22Rv1 (cell line): ENCODE results near the gene DRD4.
"Not testable (repeated sequence)": the region's sequence is repeated elsewhere in the genome, so short reads cannot be mapped to it uniquely, and the experiment has no call there.

Experiments used
- H3K27ac ChIP-seq: fragments of 450-650 bp; 2 replicates; pipeline ENCODE4 v1.5.1; 2017
- ZFX ChIP-seq: fragments of 450-650 bp; IDR thresholded peaks from 2 replicates; pipeline ENCODE4 v1.6.1; 2017; ENCODE audit warnings: antibody characterized with exemption, borderline replicate concordance
- TF ChIP-seq, protein P1 (sequence below): fragments of 450-650 bp; IDR thresholded peaks from 2 replicates; pipeline ENCODE4 v1.5.1; 2017; ENCODE audit warnings: mild to moderate bottlenecking

The DRD4 gene

DNA sequence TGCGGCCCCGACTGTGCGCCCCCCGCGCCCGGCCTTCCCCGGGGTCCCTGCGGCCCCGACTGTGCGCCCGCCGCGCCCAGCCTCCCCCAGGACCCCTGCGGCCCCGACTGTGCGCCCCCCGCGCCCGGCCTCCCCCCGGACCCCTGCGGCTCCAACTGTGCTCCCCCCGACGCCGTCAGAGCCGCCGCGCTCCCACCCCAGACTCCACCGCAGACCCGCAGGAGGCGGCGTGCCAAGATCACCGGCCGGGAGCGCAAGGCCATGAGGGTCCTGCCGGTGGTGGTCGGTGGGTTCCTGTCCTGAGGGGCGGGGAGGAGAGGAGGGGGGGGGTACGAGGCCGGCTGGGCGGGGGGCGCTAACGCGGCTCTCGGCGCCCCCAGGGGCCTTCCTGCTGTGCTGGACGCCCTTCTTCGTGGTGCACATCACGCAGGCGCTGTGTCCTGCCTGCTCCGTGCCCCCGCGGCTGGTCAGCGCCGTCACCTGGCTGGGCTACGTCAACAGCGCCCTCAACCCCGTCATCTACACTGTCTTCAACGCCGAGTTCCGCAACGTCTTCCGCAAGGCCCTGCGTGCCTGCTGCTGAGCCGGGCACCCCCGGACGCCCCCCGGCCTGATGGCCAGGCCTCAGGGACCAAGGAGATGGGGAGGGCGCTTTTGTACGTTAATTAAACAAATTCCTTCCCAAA, 3.1 kb downstream of the DRD4 start:
- TF ChIP-seq ZFX: no peak
- TF ChIP-seq, protein P1, sequence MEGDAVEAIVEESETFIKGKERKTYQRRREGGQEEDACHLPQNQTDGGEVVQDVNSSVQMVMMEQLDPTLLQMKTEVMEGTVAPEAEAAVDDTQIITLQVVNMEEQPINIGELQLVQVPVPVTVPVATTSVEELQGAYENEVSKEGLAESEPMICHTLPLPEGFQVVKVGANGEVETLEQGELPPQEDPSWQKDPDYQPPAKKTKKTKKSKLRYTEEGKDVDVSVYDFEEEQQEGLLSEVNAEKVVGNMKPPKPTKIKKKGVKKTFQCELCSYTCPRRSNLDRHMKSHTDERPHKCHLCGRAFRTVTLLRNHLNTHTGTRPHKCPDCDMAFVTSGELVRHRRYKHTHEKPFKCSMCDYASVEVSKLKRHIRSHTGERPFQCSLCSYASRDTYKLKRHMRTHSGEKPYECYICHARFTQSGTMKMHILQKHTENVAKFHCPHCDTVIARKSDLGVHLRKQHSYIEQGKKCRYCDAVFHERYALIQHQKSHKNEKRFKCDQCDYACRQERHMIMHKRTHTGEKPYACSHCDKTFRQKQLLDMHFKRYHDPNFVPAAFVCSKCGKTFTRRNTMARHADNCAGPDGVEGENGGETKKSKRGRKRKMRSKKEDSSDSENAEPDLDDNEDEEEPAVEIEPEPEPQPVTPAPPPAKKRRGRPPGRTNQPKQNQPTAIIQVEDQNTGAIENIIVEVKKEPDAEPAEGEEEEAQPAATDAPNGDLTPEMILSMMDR: no peak
- no peak overlapping the region for H3K27ac ChIP-seq

DNA sequence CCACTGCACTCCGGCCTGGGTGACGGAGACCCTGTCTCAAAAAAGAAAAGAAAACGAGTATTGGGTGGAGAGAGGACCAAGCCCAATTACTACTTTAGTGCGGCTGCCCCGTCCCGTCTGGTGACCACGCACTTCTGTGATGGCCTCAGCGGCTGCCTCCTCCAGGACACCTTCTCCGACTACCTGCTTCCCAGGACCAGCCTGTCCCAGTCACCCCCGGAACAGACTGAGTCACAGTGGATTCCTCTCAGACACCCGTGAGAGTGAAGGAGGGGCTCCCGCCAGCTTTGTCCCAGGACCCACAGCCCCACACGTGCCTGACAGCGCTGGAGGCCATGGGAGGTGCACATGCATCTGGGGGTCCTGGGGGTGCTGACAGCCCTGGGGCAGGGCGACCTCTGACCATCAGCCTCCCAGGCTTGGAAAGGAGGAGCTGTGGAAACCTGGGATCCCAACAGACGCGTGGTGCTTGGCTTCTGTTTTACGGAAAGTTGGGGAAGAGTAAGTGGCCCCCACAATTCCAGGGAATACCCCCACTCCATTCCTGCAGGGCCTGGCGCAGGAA, 4.8 kb downstream of the DRD4 start:
- no peak overlapping the region for H3K27ac ChIP-seq
- TF ChIP-seq, protein P1: no peak
- TF ChIP-seq ZFX: no peak

DNA sequence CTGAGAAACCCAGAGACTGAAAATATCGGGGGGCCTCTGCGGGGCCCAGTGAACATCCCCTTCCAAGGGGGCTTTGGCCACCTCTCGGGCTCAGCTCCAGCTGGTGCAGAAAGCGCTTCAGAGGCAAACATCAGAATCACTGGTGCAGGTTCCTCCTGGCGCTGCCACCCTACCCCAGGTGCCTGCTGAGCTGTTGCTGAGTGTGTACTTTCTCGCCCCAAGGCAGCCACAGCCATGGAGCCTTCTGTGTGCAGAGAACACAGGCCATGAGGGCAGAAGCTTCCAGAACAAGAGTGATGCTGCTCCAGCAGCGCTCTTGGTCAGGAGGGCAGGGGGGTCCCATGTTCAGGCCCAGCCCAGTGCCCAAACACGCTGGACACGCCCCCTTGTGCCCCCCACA, 6.3 kb downstream of the DRD4 start:
- peak overlapping the region; percentile 55 for H3K27ac ChIP-seq
- TF ChIP-seq, protein P1: no peak
- no peak for TF ChIP-seq ZFX

DNA sequence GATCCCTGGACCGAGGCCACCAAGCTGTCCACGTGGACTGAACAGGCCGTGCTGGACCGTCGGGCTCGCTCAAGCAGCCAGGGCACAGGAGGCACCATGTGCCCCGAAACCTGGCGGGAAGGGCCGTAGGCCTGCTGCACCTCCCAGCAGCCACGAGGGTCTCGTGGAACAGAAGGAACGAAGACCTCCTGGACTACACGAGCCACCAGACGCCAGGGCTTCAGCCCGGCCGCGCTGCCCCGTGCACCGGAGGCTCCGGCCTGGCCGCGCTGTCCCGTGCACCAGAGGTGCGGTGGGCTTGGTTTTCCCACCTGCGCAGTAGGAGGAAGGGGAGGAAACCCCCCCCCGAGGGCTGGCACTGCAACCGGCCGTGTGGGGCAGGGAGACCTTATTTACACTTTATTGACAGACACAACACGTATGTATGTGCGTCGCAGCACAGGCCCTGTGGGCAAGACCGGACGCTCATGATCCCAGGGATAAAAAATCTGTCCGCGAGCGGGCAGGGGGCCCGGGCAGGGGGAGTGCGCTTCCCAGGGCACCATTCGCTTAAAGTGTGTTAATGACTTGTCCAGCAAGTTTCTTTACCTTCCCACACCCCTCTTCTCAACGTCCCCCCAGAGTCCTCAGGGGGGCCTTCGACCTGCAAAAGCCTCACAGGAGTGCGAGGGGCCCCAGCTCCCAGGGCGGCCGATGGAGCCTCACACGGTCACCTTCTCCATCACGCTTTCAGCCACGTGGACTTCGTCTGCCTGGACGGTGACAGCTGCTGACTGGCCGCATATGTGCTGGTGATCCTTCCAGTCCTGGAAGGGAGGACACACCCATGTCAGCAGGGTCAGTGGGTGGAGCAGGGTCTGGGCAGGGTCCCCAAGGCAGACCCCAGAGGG, 7.0 kb downstream of the DRD4 start:
- TF ChIP-seq ZFX: no peak
- TF ChIP-seq, protein P1: no peak
- peak overlapping the region; percentile 55 for H3K27ac ChIP-seq

DNA sequence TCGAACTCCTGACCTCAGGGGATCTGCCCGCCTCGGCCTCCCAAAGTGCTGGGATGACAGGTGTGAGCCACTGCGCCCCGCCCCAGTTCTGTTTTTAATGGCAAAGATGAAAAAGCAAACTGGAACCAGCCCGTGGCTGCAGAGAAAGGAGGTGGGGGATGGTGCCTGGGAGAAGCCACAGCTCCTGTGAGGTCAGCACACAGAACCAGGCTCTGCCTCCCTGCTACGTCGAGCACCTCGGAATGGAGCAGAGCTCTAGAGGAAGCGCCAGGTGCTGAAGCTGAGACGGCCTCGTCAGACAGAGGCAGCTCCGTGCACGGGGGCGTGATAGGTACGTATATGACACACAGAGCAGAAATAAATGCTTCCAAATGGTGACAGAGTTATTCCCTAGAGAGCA, 8.5 kb downstream of the DRD4 start:
- TF ChIP-seq ZFX: no peak
- TF ChIP-seq, protein P1: no peak
- no peak overlapping the region for H3K27ac ChIP-seq

DNA sequence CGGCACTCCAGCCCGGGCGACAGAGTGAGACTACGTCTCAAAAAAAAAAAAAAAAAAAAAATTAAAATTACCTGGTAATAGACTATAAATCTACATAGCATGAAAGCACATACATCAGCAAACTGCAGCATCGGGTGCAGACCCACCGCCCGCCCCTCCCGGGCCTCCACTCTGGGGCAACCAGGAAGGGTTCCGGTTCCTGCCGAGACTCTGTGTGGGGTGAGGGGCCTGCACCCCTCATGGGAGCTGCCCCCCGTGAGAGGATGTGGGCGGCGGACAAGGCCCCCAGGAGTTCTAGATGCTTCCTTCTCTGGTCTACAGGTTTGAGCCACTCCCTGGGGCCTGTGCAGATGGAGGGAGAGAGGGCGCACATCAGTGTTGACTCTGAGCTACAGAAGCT, 9.1 kb downstream of the DRD4 start:
- H3K27ac ChIP-seq: no peak overlapping the region
- TF ChIP-seq, protein P1: no peak
- TF ChIP-seq ZFX: no peak

DNA sequence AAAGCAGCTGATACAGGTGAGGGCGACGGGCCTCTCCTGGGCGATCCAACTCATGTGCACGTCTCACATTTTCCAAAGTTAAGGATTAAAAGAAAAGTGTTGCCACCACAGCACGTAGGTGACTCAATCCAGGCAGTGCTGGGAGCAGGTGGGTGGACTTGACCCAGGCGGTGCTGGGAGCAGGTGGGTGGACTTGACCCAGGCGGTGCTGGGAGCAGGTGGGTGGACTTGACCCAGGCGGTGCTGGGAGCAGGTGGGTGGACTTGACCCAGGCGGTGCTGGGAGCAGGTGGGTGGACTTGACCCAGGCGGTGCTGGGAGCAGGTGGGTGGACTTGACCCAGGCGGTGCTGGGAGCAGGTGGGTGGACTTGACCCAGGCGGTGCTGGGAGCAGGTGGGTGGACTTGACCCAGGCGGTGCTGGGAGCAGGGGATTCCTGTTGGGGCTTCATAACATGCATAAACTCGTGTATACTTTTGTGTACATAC, 10.6 kb downstream of the DRD4 start:
- H3K27ac ChIP-seq: not testable (repeated sequence)
